Activated CD8-positive, alpha-beta memory T cell treated with anti-CD3 and anti-CD28 coated beads for 36 hours (primary cell): ENCODE data around the gene SMAP2. TPM values are rescaled to one million over a fixed set of nuclear protein-coding genes. Genes with fewer than 3 reads are reported as not detected.
"Not testable (repeated sequence)": the region's sequence is repeated elsewhere in the genome, so short reads cannot be mapped to it uniquely, and the experiment has no call there.

ENCODE experiments used
- CTCF ChIA-PET: fragments of 350-600 bp; sonication (Branson Sonifier 250); formaldehyde crosslinking; loops from one replicate; lab custom pipeline; 2021; ENCODE audit warnings: antibody characterized with exemption; lab: Charles Lee
- POLR2A ChIA-PET: fragments of 350-600 bp; sonication (Branson Sonifier 250); formaldehyde crosslinking; loops from one replicate; lab custom pipeline; 2021; ENCODE audit warnings: antibody characterized with exemption; lab: Charles Lee
- total RNA-seq, 2 experiments: library from RNA; stranded (reverse); gene quantifications; one replicate each; pipeline ENCODE4 v1.2.3, GENCODE V29; 2021

The SMAP2 gene
- total RNA-seq: 100 to 1,000 TPM; 141 TPM

GRCh38 chr1:40373323-40374283, at the start of gene SMAP2:
Gene SMAP2 (plus strand): TSS chr1:40373727. CDS start chr1:40374121, 394 bp downstream.
- ChIA-PET POLR2A (interaction anchor here (0.5 to 3.8 kb wide), 19 partner anchors 8 to 277 kb away, joined by 3 to 124 read pairs (median 4); partner anchors contain the start of genes COL9A2, PPT1, RLF and ZFP69B), CTCF (interaction anchor here (0.8 to 3.8 kb wide), 12 partner anchors 8 to 59 kb away, joined by 3 to 18 read pairs (median 3); no protein-coding TSS in a partner anchor)

GRCh38 chr1:40331403-40331802, 42.1 kb upstream of the SMAP2 start:
- CTCF ChIA-PET, POLR2A ChIA-PET: not testable (repeated sequence)

DNA sequence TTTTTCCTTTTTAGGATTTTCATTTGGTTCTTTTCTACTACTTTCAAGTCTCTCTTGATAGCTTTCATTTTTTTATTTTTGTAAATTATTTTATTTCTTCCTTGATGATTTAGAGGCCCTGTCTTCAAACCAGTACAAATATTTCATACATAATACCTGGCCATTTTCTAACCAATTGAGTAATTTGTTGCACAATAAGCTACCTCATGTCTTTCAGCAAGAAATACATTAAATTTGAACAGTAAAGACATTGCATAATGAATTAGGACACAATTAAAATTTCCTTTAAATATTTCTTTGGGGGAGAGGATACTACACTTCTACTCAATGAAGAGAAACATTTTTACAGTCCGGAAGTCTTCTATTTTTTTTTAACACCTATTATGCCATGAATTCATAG, 40.8 kb upstream of the SMAP2 start:
- ChIA-PET POLR2A (interaction anchor here (0.7 kb wide), 1 partner anchor 35 kb away, joined by 3 read pairs; no protein-coding TSS in a partner anchor), CTCF (no interaction called here)

- ChIA-PET POLR2A (no interaction called here), CTCF (interaction anchor here (1.0 to 6.2 kb wide), 9 partner anchors 15 to 257 kb away, joined by 3 to 65 read pairs (median 12); partner anchors contain the start of gene COL9A2)
Observed at GRCh38 chr1:40337443-40337842, 36.1 kb upstream of the SMAP2 start.

- ChIA-PET CTCF (interaction anchor here (0.5 to 6.2 kb wide), 53 partner anchors 9 to 495 kb away, joined by 3 to 65 read pairs (median 4); partner anchors contain the start of genes COL9A2 and RLF), POLR2A (interaction anchor here (1.2 kb wide), 1 partner anchor 47 kb away, joined by 3 read pairs; no protein-coding TSS in a partner anchor)
Observed at GRCh38 chr1:40338745-40339419, 34.6 kb upstream of the SMAP2 start.

DNA sequence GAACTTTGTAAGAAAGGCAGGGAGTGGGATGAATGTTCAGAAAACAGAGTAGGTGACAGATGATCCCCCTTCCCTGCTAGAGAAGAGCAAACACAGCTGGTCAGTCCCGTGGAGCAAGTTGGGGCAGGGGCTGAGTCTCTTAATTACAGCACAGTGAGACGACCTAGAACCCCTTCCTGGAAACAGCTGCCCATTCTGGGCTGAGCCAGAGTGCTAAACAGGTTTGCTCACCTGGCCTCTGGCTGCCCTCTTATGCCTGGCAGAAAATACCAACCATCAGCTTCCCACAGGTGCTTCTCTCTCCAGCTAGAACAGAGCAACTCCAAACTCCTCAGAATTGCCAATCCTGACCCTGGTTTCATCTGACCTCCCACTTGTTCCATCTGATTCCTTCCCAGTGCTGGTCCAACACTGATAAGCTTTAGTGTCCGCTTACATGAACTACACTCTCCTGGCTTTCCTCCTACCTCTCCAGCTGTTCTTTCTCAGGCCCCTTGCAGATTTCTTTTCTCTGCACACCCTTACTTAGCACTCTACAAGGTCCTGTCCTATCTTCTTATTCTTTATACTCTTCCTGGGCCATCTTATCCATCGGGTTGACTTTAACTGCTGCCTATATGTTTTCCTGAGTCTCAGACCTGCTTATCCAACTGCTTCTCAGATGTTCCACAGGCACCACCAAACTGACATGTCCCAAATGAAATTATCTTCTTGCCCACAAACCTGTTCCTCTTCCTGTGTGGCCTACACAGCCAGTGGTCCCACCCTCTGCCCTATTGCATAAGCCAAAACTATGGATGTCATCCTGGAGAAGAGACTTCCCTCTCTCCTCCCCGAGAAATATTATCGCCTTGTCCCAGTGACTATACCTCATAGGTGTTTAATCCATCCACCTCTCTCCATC, 33.9 kb upstream of the SMAP2 start:
- CTCF ChIA-PET: interaction anchor here (0.6 to 6.2 kb wide), 40 partner anchors 8 to 272 kb away, joined by 3 to 65 read pairs (median 5); partner anchors contain the start of genes COL9A2 and RLF
- POLR2A ChIA-PET: interaction anchor here (1.2 kb wide), 1 partner anchor 46 kb away, joined by 3 read pairs; no protein-coding TSS in a partner anchor

- CTCF ChIA-PET: interaction anchor here (1.1 to 2.1 kb wide), 5 partner anchors 12 to 189 kb away, joined by 3 to 11 read pairs (median 4); no protein-coding TSS in a partner anchor
- POLR2A ChIA-PET: interaction anchor here (0.6 to 1.8 kb wide), 5 partner anchors 32 to 639 kb away, joined by 3 to 11 read pairs (median 4); partner anchors contain the start of gene SMAP2
Observed at GRCh38 chr1:40341491-40342380, 31.8 kb upstream of the SMAP2 start.

- ChIA-PET CTCF (interaction anchor here (1.2 to 2.1 kb wide), 4 partner anchors 25 to 190 kb away, joined by 3 to 11 read pairs (median 4); no protein-coding TSS in a partner anchor), POLR2A (interaction anchor here (0.7 to 1.8 kb wide), 3 partner anchors 32 to 638 kb away, joined by 4 to 11 read pairs (median 8); partner anchors contain the start of gene SMAP2)
Observed at GRCh38 chr1:40342381-40342717, 31.2 kb upstream of the SMAP2 start.

DNA sequence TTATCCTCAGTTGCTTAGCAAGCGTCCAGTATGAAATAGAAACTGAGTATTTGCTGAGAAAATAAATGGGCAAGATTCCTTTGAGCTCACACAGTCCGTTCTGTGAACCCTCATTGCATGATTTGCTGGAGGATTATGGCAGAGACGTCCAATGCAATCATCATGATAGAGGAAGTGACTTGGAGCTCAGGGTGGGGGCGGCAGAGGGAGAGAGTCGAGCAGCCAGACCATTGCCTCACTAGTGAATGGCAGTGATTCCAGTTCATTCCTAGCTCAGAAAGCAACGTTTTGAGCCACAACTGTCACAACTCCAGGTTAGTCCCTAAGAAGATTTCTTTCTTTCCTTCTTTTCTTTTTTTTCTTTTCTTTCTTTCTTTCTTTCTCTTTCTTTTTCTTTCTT, 28.9 kb upstream of the SMAP2 start:
- POLR2A ChIA-PET: interaction anchor here (1.1 kb wide), 1 partner anchor 28 kb away, joined by 5 read pairs; the partner anchor contains the start of gene SMAP2
- CTCF ChIA-PET: interaction anchor here (0.9 to 1.4 kb wide), 2 partner anchors 41 to 60 kb away, joined by 3 read pairs; no protein-coding TSS in a partner anchor

DNA sequence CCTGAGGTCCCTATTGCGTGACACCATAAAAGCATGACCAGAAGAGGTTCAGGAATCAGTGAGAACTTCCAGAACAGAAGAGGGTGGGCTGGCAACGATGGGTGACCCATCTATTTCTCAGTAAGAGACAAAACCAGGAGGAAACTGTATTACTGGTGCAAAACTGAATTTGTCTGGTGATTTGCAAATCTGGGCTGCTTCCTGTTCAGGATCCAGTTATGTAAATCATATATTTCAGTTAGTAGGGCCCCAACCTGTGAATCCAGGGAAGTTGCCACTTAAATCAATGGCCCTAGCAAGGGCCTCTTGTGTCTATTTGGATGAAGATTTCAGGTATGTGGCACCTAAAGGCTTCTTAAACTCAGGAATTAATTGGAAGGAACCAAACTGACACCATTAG, 23.1 kb upstream of the SMAP2 start:
- CTCF ChIA-PET: no interaction called here
- POLR2A ChIA-PET: no interaction called here

DNA sequence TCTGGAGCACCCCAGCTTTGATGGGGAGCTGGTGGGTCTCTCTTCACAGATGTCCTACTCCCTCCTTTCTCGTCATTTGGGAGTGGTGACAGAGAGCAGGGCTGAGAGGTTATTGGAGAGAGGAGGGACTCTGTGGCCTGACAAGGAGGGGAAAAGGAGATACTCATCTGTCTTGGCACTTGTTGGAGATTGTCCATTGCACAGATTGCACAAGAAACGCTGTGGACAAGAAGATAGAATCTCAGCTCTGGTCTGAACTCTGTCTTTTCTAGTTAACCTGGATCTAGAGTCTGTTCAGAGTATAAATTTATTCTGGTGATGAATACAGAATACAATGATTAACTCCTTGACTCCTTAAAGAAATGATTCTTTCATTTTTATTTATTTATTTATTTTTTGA, 22.4 kb upstream of the SMAP2 start:
- ChIA-PET CTCF (interaction anchor here (2.4 kb wide), 1 partner anchor 13 kb away, joined by 12 read pairs; no protein-coding TSS in a partner anchor), POLR2A (no interaction called here)

- ChIA-PET POLR2A (no interaction called here), CTCF (interaction anchor here (0.5 to 2.4 kb wide), 3 partner anchors 11 to 16 kb away, joined by 3 to 12 read pairs (median 6); no protein-coding TSS in a partner anchor)
Observed at GRCh38 chr1:40352126-40352525, 21.4 kb upstream of the SMAP2 start.

DNA sequence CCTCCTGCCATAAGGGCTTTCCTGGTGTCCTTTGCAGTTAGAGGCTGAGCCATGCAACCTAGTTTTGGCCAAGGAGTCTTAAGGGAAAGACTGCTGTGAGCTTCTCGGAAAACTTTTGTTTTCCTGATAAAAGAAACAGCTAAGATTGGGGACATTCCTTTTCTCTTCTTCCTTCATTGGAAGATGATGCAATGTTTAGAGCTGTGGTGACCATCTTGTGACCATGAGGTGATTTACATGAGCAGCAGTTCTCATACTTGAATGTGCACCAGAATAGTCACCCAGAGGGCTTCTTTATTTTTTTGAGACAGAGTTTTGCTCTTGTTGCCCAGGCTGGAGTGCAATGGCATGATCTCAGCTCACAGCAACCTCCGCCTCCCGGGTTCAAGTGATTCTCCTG, 20.4 kb upstream of the SMAP2 start:
- ChIA-PET CTCF (interaction anchor here (2.2 to 2.4 kb wide), 2 partner anchors 12 to 15 kb away, joined by 6 to 12 read pairs; no protein-coding TSS in a partner anchor), POLR2A (no interaction called here)

GRCh38 chr1:40357625-40358024, 15.9 kb upstream of the SMAP2 start:
- CTCF ChIA-PET: interaction anchor here (1.0 to 1.5 kb wide), 2 partner anchors 19 to 93 kb away, joined by 3 read pairs; partner anchors contain the start of gene ZFP69B
- POLR2A ChIA-PET: no interaction called here

- POLR2A ChIA-PET: no interaction called here
- CTCF ChIA-PET: no interaction called here
Observed at GRCh38 chr1:40360631-40361030, 12.9 kb upstream of the SMAP2 start.

DNA sequence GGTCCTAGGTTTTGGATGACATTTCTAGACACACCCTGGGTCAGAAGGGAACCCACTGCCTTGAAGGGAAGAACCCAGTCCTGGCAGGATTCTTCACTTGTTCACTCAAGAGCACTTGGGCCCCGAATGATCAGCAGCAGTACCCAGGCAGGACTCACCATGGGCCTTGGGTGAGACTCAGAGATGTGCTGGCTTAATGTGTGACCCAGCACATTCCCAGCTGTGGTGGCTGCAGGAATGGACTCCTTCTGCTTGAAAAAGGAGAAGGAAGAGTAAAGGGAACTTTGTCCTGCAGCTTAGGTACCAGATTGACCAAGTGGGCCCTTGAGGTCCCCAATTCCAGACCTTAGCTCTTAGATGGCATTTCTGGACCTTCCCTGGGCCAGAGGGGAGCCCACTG, 12.3 kb upstream of the SMAP2 start:
- ChIA-PET CTCF (no interaction called here), POLR2A (no interaction called here)

GRCh38 chr1:40361637-40362036, 11.9 kb upstream of the SMAP2 start:
- ChIA-PET CTCF (interaction anchor here (1.5 kb wide), 1 partner anchor 23 kb away, joined by 3 read pairs; no protein-coding TSS in a partner anchor), POLR2A (no interaction called here)
